ENCODE measurements around the gene NFXL1.

The NFXL1 gene

GRCh38 chr4:47882228-47882627 is 32.2 kb downstream of the NFXL1 start:
- DNase-seq: no peak

- no peak for DNase-seq
Observed at GRCh38 chr4:47879458-47879857, 34.9 kb downstream of the NFXL1 start.

- no peak for DNase-seq
Observed at GRCh38 chr4:47876784-47877546, 37.4 kb downstream of the NFXL1 start.

GRCh38 chr4:47876310-47876709 is 38.1 kb downstream of the NFXL1 start:
- no peak for DNase-seq

- no peak for DNase-seq
Observed at GRCh38 chr4:47873877-47874541, 40.4 kb downstream of the NFXL1 start.

- DNase-seq: no peak
Observed at GRCh38 chr4:47863486-47863885, 50.9 kb downstream of the NFXL1 start.

- DNase-seq: no peak
Observed at GRCh38 chr4:47862297-47862696, 52.1 kb downstream of the NFXL1 start.

GRCh38 chr4:47860305-47860704 is 54.1 kb downstream of the NFXL1 start:
- DNase-seq: no peak

- no peak for DNase-seq
Observed at GRCh38 chr4:47858006-47858405, 56.4 kb downstream of the NFXL1 start.

GRCh38 chr4:47856713-47857112 is 57.7 kb downstream of the NFXL1 start:
- DNase-seq: no peak

- DNase-seq: no peak
Observed at GRCh38 chr4:47855350-47855749, 59.0 kb downstream of the NFXL1 start.

- no peak for DNase-seq
Observed at GRCh38 chr4:47852136-47852535, 62.2 kb downstream of the NFXL1 start.

- no peak for DNase-seq
Observed at GRCh38 chr4:47849466-47849865, 64.9 kb downstream of the NFXL1 start.

GRCh38 chr4:47848041-47848440 is 66.3 kb downstream of the NFXL1 start:
- no peak for DNase-seq

GRCh38 chr4:47842985-47843384 is 71.4 kb downstream of the NFXL1 start:
- no peak for DNase-seq

GRCh38 chr4:47840291-47840690 is 74.1 kb downstream of the NFXL1 start:
- DNase-seq: no peak

GRCh38 chr4:47839259-47839658 is 75.1 kb downstream of the NFXL1 start:
- DNase-seq: no peak

- DNase-seq: no peak
Observed at GRCh38 chr4:47838445-47838844, 75.9 kb downstream of the NFXL1 start.

GRCh38 chr4:47837908-47838294 is 76.5 kb downstream of the NFXL1 start, which contains the start of gene CORIN:
TSS of gene CORIN (minus strand) at chr4:47838067. CDS start at chr4:47837949, 118 bp downstream.
- no peak for DNase-seq

- DNase-seq: no peak
Observed at GRCh38 chr4:47837094-47837907, 77.1 kb downstream of the NFXL1 start.

GRCh38 chr4:47836641-47837093 is 77.7 kb downstream of the NFXL1 start:
- no peak for DNase-seq

- no peak for DNase-seq
Observed at GRCh38 chr4:47835494-47835893, 78.9 kb downstream of the NFXL1 start.

- no peak for DNase-seq
Observed at GRCh38 chr4:47831026-47831679, 83.2 kb downstream of the NFXL1 start.

Data from NCI-H446 treated with DMSO at 0.1 percent for 48 hours (cell line).